Measurements from ENCODE around the gene HYCC1. TPM values are rescaled to one million over a fixed set of nuclear protein-coding genes. Genes with fewer than 3 reads are reported as not detected.

The HYCC1 gene
- total and polyA plus RNA-seq, 2 donors (not counting 1 experiment from before 2014, with no cell fraction given): 7.0 to 40.8 TPM

DNA sequence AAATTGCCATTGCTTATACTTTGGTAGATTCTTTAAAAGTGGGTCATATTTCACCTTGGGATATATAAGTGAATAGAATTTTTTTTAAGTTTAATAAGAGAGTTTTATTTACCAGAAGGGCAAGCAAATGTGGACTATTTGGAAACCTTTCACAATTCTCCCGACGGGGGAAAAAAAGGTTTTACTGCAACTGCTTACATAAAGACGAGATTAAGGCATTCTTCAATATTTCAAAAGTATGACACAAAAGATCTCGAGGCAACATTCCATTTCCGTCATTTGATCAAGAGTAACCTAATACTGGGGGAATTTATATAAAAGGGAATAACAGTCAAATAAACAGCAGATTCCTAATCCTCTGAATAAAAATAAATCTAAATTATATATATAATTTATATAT lies 28.5 kb downstream of the HYCC1 start:
- TF ChIP-seq CTCF (IDR thresholded peaks at IDR 0.05) (no peak), EZH2 (IDR thresholded peaks at IDR 0.05; ENCODE audit: borderline replicate concordance, insufficient read depth, low read depth, low read length, poor library complexity, severe bottlenecking) (no peak)
- DNase-seq (no peak), ATAC-seq (ENCODE audit: low read depth) (no peak)
- intact Hi-C loops (cut with micrococcal nuclease): no loop called here
- ChIA-PET POLR2A (no interaction called here), CTCF (no interaction called here)
- peaks cover 18% of the 10 kb centered on the region for H4K20me1 ChIP-seq (ENCODE audit: control insufficient read depth, insufficient read depth, low read length, poor library complexity, severe bottlenecking)
- peaks cover 7% of the 10 kb centered on the region for H3K4me1 Mint-ChIP-seq
- H3K36me3 ChIP-seq (replicated peaks in 1 of 2; ENCODE audit: control extremely low read depth in 1 of 2, control insufficient read depth in 1 of 2, extremely low read depth in 1 of 2, insufficient read depth in 2 of 2, low read length in 1 of 2): peaks cover 5 to 17% of the 10 kb centered on the region in 2 experiments
- no peak overlapping the region for H3K4me2 ChIP-seq (replicated peaks; ENCODE audit: low read depth, low read length, poor library complexity, severe bottlenecking)
- H2AFZ ChIP-seq (ENCODE audit: insufficient read depth, low read depth, low read length, poor library complexity, severe bottlenecking): no peak overlapping the region
- no peaks in the 10 kb centered on the region for H3K9me3 Mint-ChIP-seq (ENCODE audit: insufficient read depth)
- H3K9me3 ChIP-seq (ENCODE audit: control extremely low read depth in 1 of 3, control insufficient read depth in 2 of 3, insufficient read depth in 1 of 3, low read length in 2 of 3): no peaks in the 10 kb centered on the region
- peaks cover 46% of the 10 kb centered on the region for H3K79me2 ChIP-seq (ENCODE audit: control insufficient read depth, insufficient read depth, low read length)
- H3K4me3 ChIP-seq (ENCODE audit: control extremely low read depth in 1 of 5, extremely low read depth in 1 of 5, insufficient read depth in 1 of 5, low read depth in 2 of 5, low read length in 4 of 5): no peak overlapping the region
- no CpG with 5 or more reads among the region's 5 CpGs for WGBS (ENCODE audit: insufficient coverage)
- H3K27ac ChIP-seq (ENCODE audit: low read length in 2 of 2): no peak overlapping the region
- no peak overlapping the region for H3K9ac ChIP-seq (ENCODE audit: low read length)
- no peaks in the 10 kb centered on the region for H3K27me3 Mint-ChIP-seq
- no peak overlapping the region for H3K27ac Mint-ChIP-seq
- H3K4me3 Mint-ChIP-seq: no peak overlapping the region
- no peaks in the 10 kb centered on the region for H3K4me1 ChIP-seq (ENCODE audit: control insufficient read depth in 2 of 2, insufficient read depth in 2 of 2, low read length in 2 of 2)
- H3K27me3 ChIP-seq (replicated peaks in 1 of 4; ENCODE audit: control extremely low read depth in 1 of 4, control insufficient read depth in 3 of 4, insufficient read depth in 4 of 4, low read length in 3 of 4): no peaks in the 10 kb centered on the region

- Mint-ChIP-seq H3K27me3 (no peaks in the 10 kb centered on the region), H3K27ac (no peak overlapping the region), H3K4me1 (no peaks in the 10 kb centered on the region), H3K4me3 (no peak overlapping the region), H3K9me3 (ENCODE audit: insufficient read depth) (no peaks in the 10 kb centered on the region)
- Histone ChIP-seq H3K79me2 (ENCODE audit: control insufficient read depth, insufficient read depth, low read length) (peaks cover 26% of the 10 kb centered on the region), H4K20me1 (ENCODE audit: control insufficient read depth, insufficient read depth, low read length, poor library complexity, severe bottlenecking) (peaks cover 18% of the 10 kb centered on the region), H3K4me2 (replicated peaks; ENCODE audit: low read depth, low read length, poor library complexity, severe bottlenecking) (no peak overlapping the region), H3K4me3 (ENCODE audit: control extremely low read depth in 1 of 5, extremely low read depth in 1 of 5, insufficient read depth in 1 of 5, low read depth in 2 of 5, low read length in 4 of 5) (no peak overlapping the region), H3K4me1 (ENCODE audit: control insufficient read depth in 2 of 2, insufficient read depth in 2 of 2, low read length in 2 of 2) (no peaks in the 10 kb centered on the region), H3K9ac (ENCODE audit: low read length) (no peak overlapping the region), H3K27ac (ENCODE audit: low read length in 2 of 2) (no peak overlapping the region), H2AFZ (ENCODE audit: insufficient read depth, low read depth, low read length, poor library complexity, severe bottlenecking) (no peak overlapping the region), H3K36me3 (replicated peaks in 1 of 2; ENCODE audit: control extremely low read depth in 1 of 2, control insufficient read depth in 1 of 2, extremely low read depth in 1 of 2, insufficient read depth in 2 of 2, low read length in 1 of 2) (peaks cover 5 to 10% of the 10 kb centered on the region in 2 experiments), H3K9me3 (ENCODE audit: control extremely low read depth in 1 of 3, control insufficient read depth in 2 of 3, insufficient read depth in 1 of 3, low read length in 2 of 3) (no peaks in the 10 kb centered on the region), H3K27me3 (replicated peaks in 1 of 4; ENCODE audit: control extremely low read depth in 1 of 4, control insufficient read depth in 3 of 4, insufficient read depth in 4 of 4, low read length in 3 of 4) (no peaks in the 10 kb centered on the region)
- no peak for ATAC-seq (ENCODE audit: low read depth)
- 100% methylated on average over 2 of the region's 6 CpGs for WGBS (ENCODE audit: insufficient coverage)
- no peak for TF ChIP-seq EZH2 (IDR thresholded peaks at IDR 0.05; ENCODE audit: borderline replicate concordance, insufficient read depth, low read depth, low read length, poor library complexity, severe bottlenecking)
- no peak for TF ChIP-seq CTCF (IDR thresholded peaks at IDR 0.05)
- no peak for DNase-seq
- intact Hi-C loops (cut with micrococcal nuclease): no loop called here
- ChIA-PET CTCF (interaction anchor here (0.7 kb wide), 1 partner anchor 42 kb away, joined by 3 read pairs; no protein-coding TSS in a partner anchor), POLR2A (no interaction called here)
Measured at GRCh38 chr7:22983257-22983855, 30.6 kb downstream of the HYCC1 start.

All from B cell (primary cell).